HG02870 (cell line): ENCODE data around the gene SEMA7A.
"Not testable (repeated sequence)": the region's sequence is repeated elsewhere in the genome, so short reads cannot be mapped to it uniquely, and the experiment has no call there.

ENCODE experiments used
- ATAC-seq: cut with Tn5 transposase; IDR thresholded peaks from one replicate; pipeline ENCODE4 v1.9.1; 2021; ENCODE audit warnings: mild to moderate bottlenecking, moderate library complexity; ENCODE audit not compliant: unreplicated experiment

Gene SEMA7A

DNA sequence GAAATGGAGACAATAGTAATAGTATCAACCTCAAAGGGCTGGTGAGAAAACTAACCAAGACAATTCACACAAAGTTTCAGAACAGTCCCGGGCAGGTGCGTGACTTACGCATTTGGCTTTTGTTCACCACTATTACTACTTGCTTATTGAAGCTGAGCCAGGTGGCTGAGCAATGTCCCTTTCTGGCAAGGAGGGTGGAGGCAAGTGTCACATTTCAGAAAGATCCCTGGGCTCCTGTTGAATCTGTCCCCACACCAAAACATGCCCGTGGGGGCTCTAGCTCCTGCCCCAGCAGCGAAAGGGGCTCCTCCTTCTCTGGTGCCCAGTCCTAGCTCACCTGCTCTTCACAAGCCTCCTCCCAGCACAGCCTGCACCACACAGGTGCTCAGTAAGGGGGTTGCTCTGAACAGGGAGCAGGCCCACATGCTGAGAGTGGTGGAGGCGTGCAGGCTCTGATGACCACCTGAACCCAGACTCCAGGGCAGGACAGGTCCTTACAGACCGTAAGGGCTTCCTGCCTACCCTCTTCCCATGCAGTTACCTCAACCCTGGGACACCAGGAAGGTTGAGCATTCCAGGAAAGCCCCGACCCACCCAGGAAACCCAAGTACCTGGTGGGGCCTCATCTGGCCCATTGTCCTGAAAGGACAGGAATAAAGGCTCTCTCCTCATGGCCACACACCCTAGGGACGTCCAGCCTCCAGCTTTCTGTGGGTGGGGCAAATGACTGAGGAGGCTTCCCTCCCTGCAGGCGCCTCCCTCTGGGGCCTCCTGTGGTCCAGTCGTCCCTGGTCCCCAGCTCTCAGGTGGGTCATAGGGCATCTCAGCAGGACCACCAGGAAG is 32.6 kb downstream of the SEMA7A start:
- no peak for ATAC-seq

DNA sequence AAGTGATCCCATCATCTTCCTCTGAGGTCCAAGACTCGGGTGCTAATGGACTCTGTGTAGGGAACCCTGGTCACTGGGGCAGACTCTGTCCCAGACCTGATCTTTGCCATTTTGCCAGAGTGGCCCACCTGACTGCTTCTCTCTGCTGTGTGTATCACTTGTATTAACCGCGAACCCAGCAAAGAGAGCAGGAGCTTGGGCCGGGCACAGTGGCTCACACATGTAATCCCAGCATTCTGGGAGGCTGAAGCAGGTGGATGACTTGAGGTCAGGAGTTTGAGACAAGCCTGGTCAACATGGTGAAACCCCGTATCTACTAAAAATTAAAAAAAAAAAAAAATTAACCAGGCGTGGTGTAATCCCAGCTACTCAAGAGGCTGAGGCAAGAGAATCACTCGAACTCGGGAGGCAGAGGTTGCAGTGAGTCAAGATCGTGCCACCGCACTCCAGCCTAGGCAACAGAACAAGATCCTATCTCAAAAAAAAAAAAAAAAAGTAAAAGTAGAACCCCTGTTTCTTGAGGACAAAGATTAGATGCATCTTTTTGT is 33.4 kb downstream of the SEMA7A start:
- no peak for ATAC-seq

- no peak for ATAC-seq
Observed at GRCh38 chr15:74399511-74400312, 34.0 kb downstream of the SEMA7A start.

DNA sequence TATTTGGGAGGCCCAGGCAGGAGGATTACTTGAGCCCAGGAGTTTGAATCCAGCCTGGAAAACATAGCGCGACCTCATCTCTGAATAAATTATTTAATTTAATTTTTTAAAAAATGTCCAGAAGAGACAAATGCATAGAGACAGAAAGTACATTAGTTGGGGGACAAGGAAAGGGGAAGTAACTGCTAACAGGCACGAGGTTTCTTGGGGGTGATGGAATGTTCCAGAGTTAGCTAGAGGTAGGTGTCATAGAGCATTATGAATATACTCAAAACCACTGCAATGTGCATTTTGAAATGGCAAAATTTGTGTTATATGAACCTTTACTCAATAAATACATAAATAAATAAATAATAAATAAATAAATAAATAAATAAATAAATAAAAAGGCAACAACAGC is 34.7 kb downstream of the SEMA7A start:
- no peak for ATAC-seq

- no peak for ATAC-seq
Observed at GRCh38 chr15:74398183-74398582, 35.6 kb downstream of the SEMA7A start.

GRCh38 chr15:74397239-74398068 is 36.3 kb downstream of the SEMA7A start:
- no peak for ATAC-seq

DNA sequence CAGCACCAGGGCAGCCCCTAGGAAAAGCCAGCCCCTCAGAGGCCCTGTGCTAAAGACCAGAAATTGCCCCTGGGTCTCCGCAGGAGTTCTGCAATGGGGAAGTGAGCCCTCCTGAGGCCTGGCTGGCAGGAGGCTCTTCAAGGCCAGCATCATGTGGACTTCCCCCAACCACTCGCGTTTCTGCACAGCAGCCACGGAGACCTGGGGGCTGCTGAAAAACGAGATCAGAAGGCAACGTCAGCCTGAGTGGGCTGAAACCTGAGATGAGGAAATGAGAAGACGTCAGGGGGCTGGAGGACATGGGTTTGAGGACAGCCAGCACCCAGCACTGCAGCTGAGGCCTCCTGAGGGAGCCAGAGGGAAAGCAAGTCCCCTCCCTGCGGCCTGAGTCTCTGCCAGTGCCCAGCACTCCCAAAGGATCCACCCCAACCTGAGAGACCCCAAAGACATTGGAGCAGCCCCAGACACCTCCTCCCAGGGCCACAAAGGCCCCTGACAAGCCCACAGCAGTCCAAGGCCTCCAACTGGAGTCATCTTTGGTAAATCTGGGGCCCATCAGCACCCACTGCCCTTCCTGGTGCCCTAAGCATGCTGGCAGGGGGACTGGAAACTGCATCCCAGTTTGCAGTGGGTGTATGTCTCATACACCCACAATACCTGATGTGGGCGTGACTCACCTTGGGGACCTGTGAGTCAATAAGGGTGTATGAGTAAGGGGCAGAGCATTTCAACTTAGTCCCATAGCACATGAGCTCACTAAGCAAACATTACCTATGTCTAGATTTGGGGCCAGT is 37.1 kb downstream of the SEMA7A start:
- peak; percentile 27 for ATAC-seq

GRCh38 chr15:74396146-74396438 is 37.7 kb downstream of the SEMA7A start:
- no peak for ATAC-seq

DNA sequence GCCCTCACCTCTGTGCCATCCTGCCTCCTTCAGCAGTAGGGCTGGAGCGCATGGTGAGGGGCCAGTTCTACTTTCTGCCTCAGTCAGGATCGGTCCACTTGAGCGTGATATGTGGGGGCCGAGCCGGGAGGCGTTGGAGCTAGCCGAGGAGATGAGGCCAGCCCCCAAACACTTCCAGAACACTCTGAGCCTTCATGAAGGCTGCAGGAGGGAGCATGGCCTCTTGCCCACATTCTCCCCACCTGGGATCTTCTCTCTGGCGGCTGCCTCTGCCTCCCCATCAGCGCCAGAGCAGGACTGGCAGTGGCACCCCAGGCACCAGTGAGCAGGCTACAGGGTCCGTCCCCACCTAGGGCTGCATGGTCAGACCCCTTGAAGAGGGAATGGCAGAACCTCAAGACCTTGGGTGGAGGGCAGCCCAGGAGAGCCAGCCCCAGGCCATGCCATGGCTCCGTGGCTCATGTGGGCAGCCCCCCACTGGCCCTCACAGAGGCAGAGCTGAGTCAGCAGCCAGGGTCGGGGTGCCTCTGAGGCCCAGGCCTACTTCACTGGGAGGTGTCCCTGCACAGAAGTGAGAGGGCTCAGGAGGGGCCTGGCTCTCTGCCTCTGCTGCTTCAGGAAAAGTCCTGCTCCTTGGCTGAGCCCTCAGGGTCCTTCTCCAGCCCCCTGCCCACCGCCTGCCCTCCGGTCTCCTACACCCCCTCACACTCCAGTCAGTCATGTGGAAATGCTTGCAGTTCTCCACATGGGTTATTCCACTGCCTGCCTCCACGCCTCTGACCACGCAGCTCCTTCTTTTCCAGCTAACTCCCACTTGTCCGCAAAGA is 38.2 kb downstream of the SEMA7A start:
- ATAC-seq, result no peak

- ATAC-seq, result no peak
Observed at GRCh38 chr15:74394090-74394846, 39.5 kb downstream of the SEMA7A start.

- no peak for ATAC-seq
Observed at GRCh38 chr15:74393423-74393822, 40.3 kb downstream of the SEMA7A start.

DNA sequence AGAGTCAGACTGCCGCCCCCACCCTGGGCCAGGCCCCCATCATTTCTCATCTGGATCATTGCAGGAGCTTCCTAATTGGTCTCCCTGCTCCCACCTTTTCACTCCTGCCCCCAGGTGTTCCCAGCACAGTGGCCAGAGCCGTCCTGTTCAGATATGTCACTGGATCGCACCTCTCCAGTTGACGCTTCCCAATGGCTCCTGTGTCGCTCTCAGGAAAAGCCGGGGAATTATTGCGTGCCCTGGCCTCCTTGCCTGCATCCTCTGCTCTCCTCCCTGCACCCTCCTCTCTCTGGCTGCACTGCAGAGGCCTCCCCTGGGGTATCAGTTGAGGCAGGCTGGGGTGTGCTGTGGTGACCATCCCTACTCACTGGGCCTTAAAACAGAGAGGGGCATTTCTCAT is 40.9 kb downstream of the SEMA7A start:
- ATAC-seq, result no peak

- ATAC-seq, result no peak
Observed at GRCh38 chr15:74392451-74392830, 41.3 kb downstream of the SEMA7A start.

DNA sequence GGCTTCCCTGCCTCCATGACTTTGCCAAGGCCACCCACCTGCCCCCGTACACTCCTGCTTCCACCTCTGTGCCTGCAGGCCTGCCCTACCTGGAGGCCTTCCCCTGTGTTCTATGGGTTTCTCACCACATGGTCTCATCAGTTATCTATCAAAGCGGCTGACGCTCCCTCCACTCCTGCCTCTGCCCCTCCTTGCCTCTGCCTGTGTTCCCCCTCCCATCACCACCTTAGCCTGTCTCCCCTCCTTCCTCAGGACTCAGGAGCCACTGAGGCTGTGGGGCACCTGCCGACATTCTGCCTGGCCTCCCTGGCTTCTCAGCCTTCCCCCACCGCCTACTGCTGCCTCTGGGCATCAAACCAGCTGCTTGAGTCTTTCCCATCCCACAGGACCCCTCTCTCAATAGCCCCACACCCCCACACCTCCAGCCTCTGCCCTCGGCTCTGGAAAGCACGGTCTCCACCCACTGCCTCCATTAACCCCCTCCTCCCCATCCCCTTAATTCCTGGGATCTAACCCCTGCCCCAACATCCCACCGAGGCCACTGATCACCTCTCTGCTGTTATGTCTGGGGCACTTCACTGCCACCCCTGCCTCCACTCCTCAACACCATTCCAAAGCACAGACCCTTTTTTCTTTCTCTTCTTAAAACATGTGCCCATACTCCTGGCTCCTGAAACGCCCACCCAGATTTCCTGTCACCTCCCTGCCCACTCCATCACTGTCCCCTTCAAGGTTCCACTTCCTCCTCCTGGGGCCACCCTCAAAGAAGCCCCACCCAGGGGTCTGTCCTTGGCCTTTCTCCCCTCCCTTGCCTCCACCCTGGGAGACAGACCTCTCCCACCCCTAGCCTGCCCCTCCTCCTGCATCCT is 41.9 kb downstream of the SEMA7A start:
- ATAC-seq, result no peak

GRCh38 chr15:74390647-74391288 is 43.0 kb downstream of the SEMA7A start:
- no peak for ATAC-seq

DNA sequence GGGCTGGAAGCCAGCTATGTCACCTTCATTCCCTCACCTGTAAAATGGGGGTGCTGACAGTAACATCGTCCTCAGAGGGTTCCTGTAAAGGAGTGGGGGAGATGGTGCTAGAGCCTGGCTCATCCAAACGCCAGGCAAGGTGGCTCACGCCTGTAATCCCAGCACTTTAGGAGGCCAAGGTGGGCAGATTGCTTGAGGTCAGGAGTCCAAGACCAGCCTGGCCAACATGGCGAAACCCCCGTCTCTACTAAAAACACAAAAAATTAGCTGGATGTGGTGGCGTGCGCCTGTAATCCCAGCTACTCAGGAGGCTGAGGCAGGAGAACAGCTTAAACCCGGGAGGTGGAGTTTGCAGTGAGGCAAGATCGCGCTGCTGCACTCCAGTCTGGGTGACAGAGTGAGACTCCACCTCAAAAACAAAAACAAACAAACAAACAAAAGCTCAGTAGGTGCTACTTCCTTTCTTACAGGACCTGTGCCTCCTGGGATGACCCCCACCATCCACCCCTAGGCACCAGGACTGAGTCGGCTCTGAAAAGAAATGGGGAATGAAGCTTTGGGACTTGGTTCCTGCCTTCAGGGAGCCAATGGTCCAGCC is 43.6 kb downstream of the SEMA7A start:
- ATAC-seq, result not testable (repeated sequence)
